Keratinocyte (primary cell): ENCODE measurements around the gene AHNAK2.

Experiments
- EZH2 ChIP-seq: IDR thresholded peaks from one replicate; pipeline ENCODE4 v1.6.1; 2012; ENCODE audit warnings: inconsistent platforms, mild to moderate bottlenecking, low read length, moderate library complexity
- TF ChIP-seq, protein P1 (sequence below), 3 experiments: IDR thresholded peaks in 1 of 3; conservative IDR thresholded peaks in 1 of 3; optimal IDR thresholded peaks in 1 of 3; 2 replicates in 2 of 3; 3 replicates in 1 of 3; pipeline versions ENCODE3 to v1.5.1; 2011; ENCODE audit warnings: low read length in 3 of 3, mild to moderate bottlenecking in 3 of 3, moderate library complexity in 2 of 3, control low read depth in 1 of 3, inconsistent platforms in 1 of 3; ENCODE audit not compliant: insufficient read depth in 2 of 3; ENCODE audit errors: extremely low read depth in 1 of 3

DNA sequence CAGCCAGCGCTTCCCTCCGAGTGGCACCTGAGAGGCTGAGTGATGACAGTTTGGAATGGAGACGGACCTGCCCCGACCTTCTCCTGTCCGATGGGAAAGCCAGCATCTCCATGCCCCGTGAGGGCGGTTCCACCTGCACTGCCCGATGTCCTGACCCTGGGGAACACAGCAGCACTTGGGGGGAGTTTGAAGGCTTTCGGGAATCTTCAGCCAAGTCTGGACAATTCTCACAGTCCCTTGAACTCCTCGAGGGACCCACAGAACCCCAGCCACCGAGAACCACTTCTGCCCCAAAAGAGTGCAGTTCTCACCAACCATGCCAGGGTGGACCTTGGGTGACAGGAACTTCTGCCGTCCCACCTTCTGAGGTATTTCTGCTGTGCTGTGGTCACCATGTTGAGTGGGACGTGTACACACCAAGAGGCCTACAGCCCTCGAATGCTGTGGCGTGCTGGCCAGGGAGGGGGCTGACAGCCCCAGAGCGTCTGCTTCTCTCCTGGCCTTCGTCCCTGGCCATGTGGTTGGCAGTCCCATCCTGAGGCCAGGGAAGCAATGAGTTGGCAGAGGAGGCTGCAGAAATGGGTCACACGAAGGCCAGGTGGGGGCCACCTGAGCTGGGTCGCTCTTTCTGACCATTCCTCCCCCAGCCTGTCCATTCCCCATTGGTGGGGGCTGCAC lies 8.5 kb upstream of the AHNAK2 start:
- TF ChIP-seq EZH2, result no peak
- TF ChIP-seq, protein P1, sequence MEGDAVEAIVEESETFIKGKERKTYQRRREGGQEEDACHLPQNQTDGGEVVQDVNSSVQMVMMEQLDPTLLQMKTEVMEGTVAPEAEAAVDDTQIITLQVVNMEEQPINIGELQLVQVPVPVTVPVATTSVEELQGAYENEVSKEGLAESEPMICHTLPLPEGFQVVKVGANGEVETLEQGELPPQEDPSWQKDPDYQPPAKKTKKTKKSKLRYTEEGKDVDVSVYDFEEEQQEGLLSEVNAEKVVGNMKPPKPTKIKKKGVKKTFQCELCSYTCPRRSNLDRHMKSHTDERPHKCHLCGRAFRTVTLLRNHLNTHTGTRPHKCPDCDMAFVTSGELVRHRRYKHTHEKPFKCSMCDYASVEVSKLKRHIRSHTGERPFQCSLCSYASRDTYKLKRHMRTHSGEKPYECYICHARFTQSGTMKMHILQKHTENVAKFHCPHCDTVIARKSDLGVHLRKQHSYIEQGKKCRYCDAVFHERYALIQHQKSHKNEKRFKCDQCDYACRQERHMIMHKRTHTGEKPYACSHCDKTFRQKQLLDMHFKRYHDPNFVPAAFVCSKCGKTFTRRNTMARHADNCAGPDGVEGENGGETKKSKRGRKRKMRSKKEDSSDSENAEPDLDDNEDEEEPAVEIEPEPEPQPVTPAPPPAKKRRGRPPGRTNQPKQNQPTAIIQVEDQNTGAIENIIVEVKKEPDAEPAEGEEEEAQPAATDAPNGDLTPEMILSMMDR (optimal IDR thresholded peaks at IDR 0.05 in 1 of 3, IDR thresholded peaks at IDR 0.05 in 1 of 3, conservative IDR thresholded peaks at IDR 0.05 in 1 of 3; ENCODE audit: extremely low read depth in 1 of 3, insufficient read depth in 2 of 3, low read length in 3 of 3), result no peak
